Neural crest cell (in vitro differentiated cells): ENCODE measurements around the gene SSPN. TPM values are rescaled to one million over a fixed set of nuclear protein-coding genes. Genes with fewer than 3 reads are reported as not detected.
A peak's percentile ranks its signal among the peaks of the same experiment; 100 is the strongest.

Source experiments
- DNase-seq: peaks from one replicate; pipeline ENCODE4 v3.0.0; 2021; ENCODE audit warnings: low read depth, mixed read lengths, low spot score
- H3K27ac Mint-ChIP-seq: one replicate; pipeline ENCODE4 v1.8.0; 2021; ENCODE audit warnings: mild to moderate bottlenecking, mixed read lengths; ENCODE audit not compliant: unreplicated experiment
- H3K27me3 Mint-ChIP-seq: 2 replicates; pipeline ENCODE4 v1.8.0; 2021; ENCODE audit warnings: low read depth, mild to moderate bottlenecking, mixed read lengths
- H3K36me3 Mint-ChIP-seq: 2 replicates; pipeline ENCODE4 v1.8.0; 2021; ENCODE audit warnings: low read depth, mild to moderate bottlenecking, mixed read lengths
- H3K4me1 Mint-ChIP-seq: 2 replicates; pipeline ENCODE4 v1.8.0; 2021; ENCODE audit warnings: mixed read lengths
- H3K4me3 Mint-ChIP-seq: one replicate; pipeline ENCODE4 v1.8.0; 2021; ENCODE audit warnings: mild to moderate bottlenecking, mixed read lengths
- H3K9me3 Mint-ChIP-seq: 2 replicates; pipeline ENCODE4 v1.8.0; 2021; ENCODE audit warnings: mixed read lengths
- total RNA-seq: library from RNA; stranded (reverse); gene quantifications from 2 replicates; pipeline ENCODE4 v1.2.1, GENCODE V29; 2021
- TF ChIP-seq, protein P1 (sequence below): fragments of 200-600 bp; sonication (generic); conservative IDR thresholded peaks from 2 replicates; pipeline ENCODE4 v1.5.0; 2021; ENCODE audit warnings: antibody characterized with exemption, mild to moderate bottlenecking

Gene SSPN
- total RNA-seq, 1 donor from 2014 or later = 4.7 TPM

DNA sequence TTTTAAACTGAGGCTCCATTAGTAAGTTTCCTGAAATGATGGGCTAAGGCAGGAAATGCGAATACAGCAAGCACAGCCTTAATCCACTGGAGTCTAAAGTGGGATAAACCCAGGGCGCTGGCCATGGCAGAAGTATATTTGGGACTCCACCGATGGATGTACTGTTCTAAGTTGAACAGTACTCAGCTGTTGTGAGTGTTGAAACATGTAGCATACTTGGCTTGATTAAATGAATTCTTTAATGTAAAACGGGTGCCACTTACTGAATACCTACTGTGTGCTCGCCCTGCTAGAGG is 996 bp downstream of the SSPN start:
- TF ChIP-seq, protein P1, sequence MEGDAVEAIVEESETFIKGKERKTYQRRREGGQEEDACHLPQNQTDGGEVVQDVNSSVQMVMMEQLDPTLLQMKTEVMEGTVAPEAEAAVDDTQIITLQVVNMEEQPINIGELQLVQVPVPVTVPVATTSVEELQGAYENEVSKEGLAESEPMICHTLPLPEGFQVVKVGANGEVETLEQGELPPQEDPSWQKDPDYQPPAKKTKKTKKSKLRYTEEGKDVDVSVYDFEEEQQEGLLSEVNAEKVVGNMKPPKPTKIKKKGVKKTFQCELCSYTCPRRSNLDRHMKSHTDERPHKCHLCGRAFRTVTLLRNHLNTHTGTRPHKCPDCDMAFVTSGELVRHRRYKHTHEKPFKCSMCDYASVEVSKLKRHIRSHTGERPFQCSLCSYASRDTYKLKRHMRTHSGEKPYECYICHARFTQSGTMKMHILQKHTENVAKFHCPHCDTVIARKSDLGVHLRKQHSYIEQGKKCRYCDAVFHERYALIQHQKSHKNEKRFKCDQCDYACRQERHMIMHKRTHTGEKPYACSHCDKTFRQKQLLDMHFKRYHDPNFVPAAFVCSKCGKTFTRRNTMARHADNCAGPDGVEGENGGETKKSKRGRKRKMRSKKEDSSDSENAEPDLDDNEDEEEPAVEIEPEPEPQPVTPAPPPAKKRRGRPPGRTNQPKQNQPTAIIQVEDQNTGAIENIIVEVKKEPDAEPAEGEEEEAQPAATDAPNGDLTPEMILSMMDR = no peak
- Mint-ChIP-seq H3K27me3 (no peaks in the 10 kb centered on the region), H3K9me3 (no peaks in the 10 kb centered on the region), H3K4me3 (peak overlapping the region; percentile 96), H3K36me3 (no peaks in the 10 kb centered on the region), H3K27ac (peak overlapping the region; percentile 92), H3K4me1 (peaks cover 23% of the 10 kb centered on the region)
- DNase-seq = no peak

DNA sequence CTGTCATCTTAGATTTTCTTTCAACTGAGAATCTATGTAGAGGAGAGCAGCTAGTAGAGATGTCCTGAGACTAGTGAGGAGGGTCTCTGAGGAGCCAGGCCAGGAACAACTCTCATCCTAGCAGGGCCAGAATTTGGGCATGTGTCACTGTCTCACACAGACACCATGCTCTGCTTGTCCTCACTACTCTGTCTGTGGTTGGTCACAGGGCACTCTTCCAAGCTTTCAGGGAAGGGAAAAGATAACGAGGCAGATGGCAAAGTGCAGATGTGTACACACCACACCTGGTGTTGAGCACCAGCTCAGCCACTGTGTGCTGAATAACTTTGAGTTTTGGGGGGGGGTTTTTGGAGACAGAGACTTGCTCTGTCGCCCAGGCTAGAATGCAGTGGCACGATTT is 2.5 kb downstream of the SSPN start:
- Mint-ChIP-seq H3K4me1 (peaks cover 23% of the 10 kb centered on the region), H3K36me3 (no peaks in the 10 kb centered on the region), H3K4me3 (no peak overlapping the region), H3K9me3 (no peaks in the 10 kb centered on the region), H3K27ac (no peak overlapping the region), H3K27me3 (no peaks in the 10 kb centered on the region)
- TF ChIP-seq, protein P1 = no peak
- no peak for DNase-seq

DNA sequence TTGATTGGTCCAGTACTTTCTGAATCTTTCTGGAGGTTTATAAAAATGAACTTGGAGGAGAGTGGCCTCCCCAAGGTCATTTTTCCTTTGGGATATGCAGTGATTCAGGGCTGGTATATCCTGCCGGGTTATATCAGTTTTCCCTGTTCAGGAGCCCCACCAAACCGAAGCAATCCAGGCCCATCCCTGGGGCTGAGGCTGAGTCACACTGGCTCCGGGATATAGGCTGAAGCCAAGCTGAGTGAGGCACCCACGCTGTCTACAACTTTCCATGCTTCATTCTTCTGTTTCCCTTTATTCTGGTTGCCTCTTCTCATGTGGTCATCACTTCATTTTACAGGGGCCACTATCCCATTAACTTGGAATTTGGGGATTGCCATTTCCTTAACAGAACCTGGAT is 3.4 kb downstream of the SSPN start:
- Mint-ChIP-seq H3K27me3 (no peaks in the 10 kb centered on the region), H3K36me3 (no peaks in the 10 kb centered on the region), H3K27ac (no peak overlapping the region), H3K9me3 (no peaks in the 10 kb centered on the region), H3K4me3 (no peak overlapping the region), H3K4me1 (peaks cover 23% of the 10 kb centered on the region)
- no peak for DNase-seq
- TF ChIP-seq, protein P1 = no peak

- no peaks in the 10 kb centered on the region for H3K27me3 Mint-ChIP-seq
- H3K9me3 Mint-ChIP-seq = no peaks in the 10 kb centered on the region
- TF ChIP-seq, protein P1 = no peak
Measured at GRCh38 chr12:26203167-26203780, 7.9 kb downstream of the SSPN start.

DNA sequence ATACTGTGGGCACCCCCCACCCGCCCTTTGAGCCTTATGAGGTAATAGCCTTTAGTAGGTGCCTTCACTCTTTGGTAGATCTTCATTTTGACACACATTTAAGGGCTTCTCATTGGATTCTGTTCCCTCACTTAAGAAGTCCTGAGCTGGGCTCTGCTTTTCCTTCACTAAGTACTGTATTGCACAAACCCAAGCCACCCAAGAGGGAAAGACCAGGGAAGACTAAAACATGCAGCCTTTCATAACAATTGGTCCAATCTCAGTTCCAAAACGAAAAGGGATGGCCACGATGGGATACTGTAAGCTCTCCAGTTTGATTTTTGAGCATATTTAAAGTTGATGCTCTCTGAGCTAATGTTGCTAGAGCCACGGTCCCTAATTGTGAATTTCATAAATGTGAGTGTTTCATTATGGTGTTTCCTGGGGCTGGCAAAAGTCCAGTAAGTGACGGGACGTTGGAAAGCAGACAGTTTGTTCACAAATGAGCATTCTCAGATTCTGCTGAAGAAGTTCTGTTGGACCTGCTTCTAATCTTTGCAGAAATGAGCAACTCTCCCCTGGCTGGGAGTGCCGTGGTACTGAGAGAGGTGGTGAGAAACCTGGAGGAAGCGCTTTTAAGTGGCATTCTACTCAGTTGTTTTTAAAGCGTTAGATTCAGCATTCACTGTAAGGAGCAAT is 9.4 kb downstream of the SSPN start:
- no peaks in the 10 kb centered on the region for H3K27me3 Mint-ChIP-seq
- H3K9me3 Mint-ChIP-seq = no peaks in the 10 kb centered on the region
- TF ChIP-seq, protein P1 = no peak
- H3K36me3 Mint-ChIP-seq = no peaks in the 10 kb centered on the region
- DNase-seq = no peak
- H3K4me3 Mint-ChIP-seq = no peak overlapping the region
- H3K27ac Mint-ChIP-seq = no peak overlapping the region
- peaks cover 24% of the 10 kb centered on the region for H3K4me1 Mint-ChIP-seq

More at GRCh38 chr12:26203167-26203780, 7.9 kb downstream of the SSPN start:
- Mint-ChIP-seq H3K27ac (no peak overlapping the region), H3K4me1 (peaks cover 24% of the 10 kb centered on the region), H3K36me3 (no peaks in the 10 kb centered on the region), H3K4me3 (no peak overlapping the region)
- DNase-seq = no peak
